Keratinocyte (primary cell): ENCODE results near the gene ZFYVE28. TPM values are rescaled to one million over a fixed set of nuclear protein-coding genes. Genes with fewer than 3 reads are reported as not detected.

Experiments
- DNase-seq: peaks from one replicate; pipeline ENCODE4 v3.0.0-alpha.2; 2011; ENCODE audit warnings: low read depth, missing footprints, low spot score
- FAIRE-seq: peaks from 2 replicates; lab custom pipeline; 2011; peaks lifted over from hg19 to GRCh38; lab: Jason Lieb, UNC
- H2AFZ ChIP-seq: 2 replicates; pipeline ENCODE4 v1.6.0; 2012; ENCODE audit warnings: low read length, control low read depth, inconsistent platforms; ENCODE audit not compliant: control insufficient read depth
- H3K27ac ChIP-seq: 2 replicates; pipeline ENCODE4 v1.5.1; 2011; ENCODE audit warnings: low read length; ENCODE audit not compliant: control insufficient read depth, insufficient read depth
- H3K27me3 ChIP-seq: 3 replicates; pipeline ENCODE4 v1.6.0; 2011; ENCODE audit warnings: low read length; ENCODE audit not compliant: control insufficient read depth, insufficient read depth; ENCODE audit errors: extremely low read depth
- H3K36me3 ChIP-seq, 2 experiments: 2 replicates in 1 of 2; 3 replicates in 1 of 2; pipeline ENCODE4 v1.5.1; 2011; ENCODE audit warnings: low read length in 2 of 2, mild to moderate bottlenecking in 1 of 2; ENCODE audit not compliant: control insufficient read depth in 2 of 2, insufficient read depth in 2 of 2; ENCODE audit errors: extremely low read depth in 1 of 2
- H3K4me1 ChIP-seq: 3 replicates; pipeline ENCODE4 v1.5.1; 2011; ENCODE audit warnings: low read length; ENCODE audit not compliant: control insufficient read depth, insufficient read depth; ENCODE audit errors: extremely low read depth
- H3K4me2 ChIP-seq: 3 replicates; pipeline ENCODE4 v1.6.0; 2011; ENCODE audit warnings: low read depth, low read length; ENCODE audit not compliant: control insufficient read depth, insufficient read depth; ENCODE audit errors: extremely low read depth
- H3K4me3 ChIP-seq, 3 experiments: fragments of 200-600 bp in 1 of 3; sonication (generic) in 1 of 3; 2 replicates in 2 of 3; 3 replicates in 1 of 3; pipeline ENCODE4 v1.5.1; 2011 to 2016; ENCODE audit warnings: low read length in 3 of 3, mild to moderate bottlenecking in 3 of 3, control low read depth in 2 of 3, inconsistent platforms in 1 of 3, low read depth in 1 of 3, mixed read lengths in 1 of 3, mixed run types in 1 of 3, moderate library complexity in 1 of 3; ENCODE audit not compliant: control insufficient read depth in 2 of 3, insufficient read depth in 2 of 3; ENCODE audit errors: extremely low read depth in 1 of 3
- H3K79me2 ChIP-seq: 2 replicates; pipeline ENCODE4 v1.6.0; 2012; ENCODE audit warnings: low read length; ENCODE audit not compliant: control insufficient read depth, insufficient read depth
- H3K9ac ChIP-seq: 3 replicates; pipeline ENCODE4 v1.6.0; 2011; ENCODE audit warnings: low read length; ENCODE audit not compliant: control insufficient read depth, insufficient read depth; ENCODE audit errors: extremely low read depth
- H3K9me1 ChIP-seq: 3 replicates; pipeline ENCODE4 v1.6.0; 2011; ENCODE audit warnings: low read length; ENCODE audit not compliant: control insufficient read depth, insufficient read depth; ENCODE audit errors: extremely low read depth
- H3K9me3 ChIP-seq: 2 replicates; pipeline ENCODE4 v1.5.1; 2012; ENCODE audit warnings: low read depth, low read length; ENCODE audit not compliant: control insufficient read depth
- H4K20me1 ChIP-seq: 3 replicates; pipeline ENCODE4 v1.6.0; 2011; ENCODE audit warnings: low read length; ENCODE audit not compliant: control insufficient read depth, insufficient read depth; ENCODE audit errors: extremely low read depth
- CTCF ChIP-seq, 3 experiments: IDR thresholded peaks in 1 of 3; conservative IDR thresholded peaks in 1 of 3; optimal IDR thresholded peaks in 1 of 3; 2 replicates in 2 of 3; 3 replicates in 1 of 3; pipeline versions ENCODE3 to v1.5.1; 2011; ENCODE audit warnings: low read length in 3 of 3, mild to moderate bottlenecking in 3 of 3, moderate library complexity in 2 of 3, control low read depth in 1 of 3, inconsistent platforms in 1 of 3; ENCODE audit not compliant: insufficient read depth in 2 of 3; ENCODE audit errors: extremely low read depth in 1 of 3
- EZH2 ChIP-seq: IDR thresholded peaks from one replicate; pipeline ENCODE4 v1.6.1; 2012; ENCODE audit warnings: inconsistent platforms, mild to moderate bottlenecking, low read length, moderate library complexity
- dilution Hi-C: fragments of 300-500 bp; cut with MboI; formaldehyde crosslinking; loops from one replicate; pipeline ENCODE4 v1.7.0; 2020; ENCODE audit warnings: low sequenced_read_pairs; ENCODE audit not compliant: extremely low pct_ligation_motif_present
- polyA plus RNA-seq, 5 experiments: library from polyadenylated mRNA; depleted of rRNA in 3 of 5; stranded (reverse) in 3 of 5; stranded (forward) in 1 of 5; unstranded in 1 of 5; fragments of >200 nt; gene quantifications; 1 replicate in 1 of 5; 2 replicates in 3 of 5; 3 replicates in 1 of 5; pipeline versions ENCODE4 v1.2.1 to v1.2.3, GENCODE V29; 2011 to 2012; ENCODE audit warnings: missing spikeins in 2 of 5, low read depth in 1 of 5, low replicate concordance in 1 of 5

Gene ZFYVE28
- polyA plus RNA-seq, 1 donor (not counting 4 experiments of a cell fraction or from before 2014, with no cell fraction given), result 0.33 TPM

GRCh38 chr4:2387829-2388228 lies 30.6 kb downstream of the ZFYVE28 start:
- H3K27me3 ChIP-seq, result peaks cover 30% of the 10 kb centered on the region
- no peak for TF ChIP-seq EZH2
- TF ChIP-seq CTCF (optimal IDR thresholded peaks at IDR 0.05 in 1 of 3, IDR thresholded peaks at IDR 0.05 in 1 of 3, conservative IDR thresholded peaks at IDR 0.05 in 1 of 3; ENCODE audit: extremely low read depth in 1 of 3, insufficient read depth in 2 of 3, low read length in 3 of 3), result no peak
- no peaks in the 10 kb centered on the region for H3K79me2 ChIP-seq
- dilution Hi-C loops, result no loop called here
- H3K27ac ChIP-seq, result no peak overlapping the region
- H3K9ac ChIP-seq, result no peak overlapping the region
- H2AFZ ChIP-seq, result no peak overlapping the region
- no peak overlapping the region for H3K4me3 ChIP-seq
- DNase-seq (no peak), FAIRE-seq (no peak)
- H3K9me1 ChIP-seq, result no peaks in the 10 kb centered on the region
- H3K36me3 ChIP-seq, result no peaks in the 10 kb centered on the region
- no peak overlapping the region for H3K4me2 ChIP-seq
- H3K4me1 ChIP-seq, result no peaks in the 10 kb centered on the region
- no peaks in the 10 kb centered on the region for H3K9me3 ChIP-seq
- H4K20me1 ChIP-seq, result no peaks in the 10 kb centered on the region

- Histone ChIP-seq H3K4me1 (no peaks in the 10 kb centered on the region), H3K9me1 (no peaks in the 10 kb centered on the region), H4K20me1 (no peaks in the 10 kb centered on the region), H3K4me2 (no peak overlapping the region), H3K27me3 (peaks cover 30% of the 10 kb centered on the region), H3K4me3 (no peak overlapping the region), H3K79me2 (no peaks in the 10 kb centered on the region), H3K36me3 (no peaks in the 10 kb centered on the region), H3K9me3 (no peaks in the 10 kb centered on the region), H3K27ac (no peak overlapping the region), H3K9ac (no peak overlapping the region), H2AFZ (no peak overlapping the region)
- TF ChIP-seq CTCF (optimal IDR thresholded peaks at IDR 0.05 in 1 of 3, IDR thresholded peaks at IDR 0.05 in 1 of 3, conservative IDR thresholded peaks at IDR 0.05 in 1 of 3; ENCODE audit: extremely low read depth in 1 of 3, insufficient read depth in 2 of 3, low read length in 3 of 3), result no peak
- no peak for TF ChIP-seq EZH2
- DNase-seq (no peak), FAIRE-seq (no peak)
- dilution Hi-C loops, result no loop called here
These were observed 31.2 kb downstream of the ZFYVE28 start for GRCh38 chr4:2387218-2387617.
